ENCODE measurements around the gene NXNL1. TPM values are rescaled to one million over a fixed set of nuclear protein-coding genes. Genes with fewer than 3 reads are reported as not detected.

The NXNL1 gene
- total and polyA plus RNA-seq, 2 donors (not counting 3 experiments of a cell fraction or from before 2014, with no cell fraction given): not detected

GRCh38 chr19:17419621-17420474 is 40.9 kb downstream of the NXNL1 start, which contains the start of gene MVB12A:
TSS of gene MVB12A (plus strand) at chr19:17420047. CDS start at chr19:17420136, 89 bp downstream.
- peak within 1 kb of the TSS; percentile 66 to 79 (median 68) for H3K4me3 ChIP-seq (replicated peaks in 1 of 3; ENCODE audit: insufficient read depth in 1 of 3, low read depth in 1 of 3, low read length in 3 of 3)
- POLR2A ChIA-PET: interaction anchor here (0.5 to 1.0 kb wide), 4 partner anchors 16 to 860 kb away, joined by 3 to 7 read pairs (median 4); no protein-coding TSS in a partner anchor
- H3K4me1 ChIP-seq (ENCODE audit: control insufficient read depth, extremely low read depth, insufficient read depth, low read length): peaks cover 14% of the 10 kb centered on the region
- peak within 1 kb of the TSS; percentile 75 for H3K4me2 ChIP-seq (ENCODE audit: insufficient read depth, low read length)
- CTCF ChIA-PET: interaction anchor here (0.5 to 1.6 kb wide), 18 partner anchors 10 to 440 kb away, joined by 3 to 12 read pairs (median 4); partner anchors contain the start of genes BST2, CCDC194, DDA1 and MRPL34
- BruUV-seq (replicated peaks): no TSS peak
- TF ChIP-seq JUN (IDR thresholded peaks at IDR 0.05; ENCODE audit: borderline replicate concordance, insufficient read depth, insufficient read length, low read depth): no peak
- peak; percentile 69 for TF ChIP-seq POLR2AphosphoS5 (IDR thresholded peaks at IDR 0.05; ENCODE audit: insufficient read depth, low read depth, low read length)
- TF ChIP-seq, protein P1, sequence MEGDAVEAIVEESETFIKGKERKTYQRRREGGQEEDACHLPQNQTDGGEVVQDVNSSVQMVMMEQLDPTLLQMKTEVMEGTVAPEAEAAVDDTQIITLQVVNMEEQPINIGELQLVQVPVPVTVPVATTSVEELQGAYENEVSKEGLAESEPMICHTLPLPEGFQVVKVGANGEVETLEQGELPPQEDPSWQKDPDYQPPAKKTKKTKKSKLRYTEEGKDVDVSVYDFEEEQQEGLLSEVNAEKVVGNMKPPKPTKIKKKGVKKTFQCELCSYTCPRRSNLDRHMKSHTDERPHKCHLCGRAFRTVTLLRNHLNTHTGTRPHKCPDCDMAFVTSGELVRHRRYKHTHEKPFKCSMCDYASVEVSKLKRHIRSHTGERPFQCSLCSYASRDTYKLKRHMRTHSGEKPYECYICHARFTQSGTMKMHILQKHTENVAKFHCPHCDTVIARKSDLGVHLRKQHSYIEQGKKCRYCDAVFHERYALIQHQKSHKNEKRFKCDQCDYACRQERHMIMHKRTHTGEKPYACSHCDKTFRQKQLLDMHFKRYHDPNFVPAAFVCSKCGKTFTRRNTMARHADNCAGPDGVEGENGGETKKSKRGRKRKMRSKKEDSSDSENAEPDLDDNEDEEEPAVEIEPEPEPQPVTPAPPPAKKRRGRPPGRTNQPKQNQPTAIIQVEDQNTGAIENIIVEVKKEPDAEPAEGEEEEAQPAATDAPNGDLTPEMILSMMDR (IDR thresholded peaks at IDR 0.05; ENCODE audit: extremely low read depth in 1 of 2, insufficient read depth in 1 of 2, low read depth in 1 of 2, low read length in 2 of 2): no peak
- TF ChIP-seq EZH2 (IDR thresholded peaks at IDR 0.05; ENCODE audit: borderline replicate concordance, low read depth, low read length, severe bottlenecking): no peak
- TF ChIP-seq MYC (IDR thresholded peaks at IDR 0.05; ENCODE audit: low read depth, low read length): peak; percentile 21
- TF ChIP-seq POLR2A (IDR thresholded peaks at IDR 0.05; ENCODE audit: low read depth, low read length): peak; percentile 60
- no peak for TF ChIP-seq GATA2 (IDR thresholded peaks at IDR 0.05; ENCODE audit: insufficient read depth, insufficient read length, low read depth, low read length)
- TF ChIP-seq FOS (IDR thresholded peaks at IDR 0.05; ENCODE audit: borderline replicate concordance, insufficient read depth, low read length): no peak
- TF ChIP-seq MAX (IDR thresholded peaks at IDR 0.05; ENCODE audit: insufficient read depth, insufficient read length): peak; percentile 72
- H3K9ac ChIP-seq (replicated peaks; ENCODE audit: extremely low read depth, insufficient read depth, low read length): peak within 1 kb of the TSS; percentile 35
- peak; percentile 97 for FAIRE-seq
- no peaks in the 10 kb centered on the region for H3K9me3 ChIP-seq (replicated peaks; ENCODE audit: control insufficient read depth, insufficient read depth, low read length)
- no peaks in the 10 kb centered on the region for H3K9me1 ChIP-seq (replicated peaks; ENCODE audit: control insufficient read depth, extremely low read depth, insufficient read depth, low read length)
- no peaks in the 10 kb centered on the region for H3K79me2 ChIP-seq (ENCODE audit: control insufficient read depth, insufficient read depth, low read length)
- H3K27ac ChIP-seq (ENCODE audit: insufficient read depth, low read depth, low read length): peak within 1 kb of the TSS; percentile 64
- dilution Hi-C loops (cut with MboI; ENCODE audit: extremely low pct_ligation_motif_present, low sequenced_read_pairs) (no loop called here), intact Hi-C loops (cut with micrococcal nuclease) (loop anchor here (1.0 to 2.0 kb wide), 2 partner anchors 25 to 51 kb away; partner anchors contain the start of gene SLC27A1)
- peak; percentile 99 for DNase-seq (ENCODE audit: low read depth, low spot score)
- H3K36me3 ChIP-seq (ENCODE audit: control insufficient read depth in 2 of 2, extremely low read depth in 1 of 2, insufficient read depth in 2 of 2, low read length in 2 of 2): no peaks in the 10 kb centered on the region
- no peaks in the 10 kb centered on the region for H3K27me3 ChIP-seq (ENCODE audit: control insufficient read depth in 2 of 2, insufficient read depth in 2 of 2, low read length in 2 of 2)
- peak within 1 kb of the TSS; percentile 81 for H2AFZ ChIP-seq (ENCODE audit: low read depth, low read length)
- H4K20me1 ChIP-seq (replicated peaks; ENCODE audit: control insufficient read depth, extremely low read depth, insufficient read depth, low read length): no peaks in the 10 kb centered on the region
